SK-N-SH (cell line): ENCODE results near the gene BTBD10. TPM values are rescaled to one million over a fixed set of nuclear protein-coding genes. Genes with fewer than 3 reads are reported as not detected.

Source experiments
- CTCF ChIA-PET: fragments of 300-600, 350-600 bp; formaldehyde crosslinking; extraction: SDS; loops from one replicate; lab custom pipeline; 2021; lab: Yijun Ruan, JAX
- POLR2A ChIA-PET: fragments of 350-600 bp; sonication (Branson Sonifier 250); formaldehyde crosslinking; extraction: SDS; loops from one replicate; lab custom pipeline; 2020; ENCODE audit warnings: antibody characterized with exemption, inconsistent platforms; lab: Yijun Ruan, JAX
- DNase-seq: peaks from one replicate; pipeline ENCODE4 v3.0.0; 2012
- H2AFZ ChIP-seq: fragments of 200-600 bp; sonication (generic); 2 replicates; pipeline ENCODE4 v1.8.1; 2016; ENCODE audit warnings: antibody characterized with exemption, mild to moderate bottlenecking, low read depth
- H3F3A ChIP-seq: fragments of 200-600 bp; sonication (generic); replicated peaks from 2 replicates; pipeline ENCODE3; 2016; ENCODE audit warnings: antibody characterized with exemption, mild to moderate bottlenecking; ENCODE audit not compliant: insufficient read depth
- H3K27ac ChIP-seq, 2 experiments: fragments of 200-500 bp in 1 of 2; fragments of 200-600 bp in 1 of 2; sonication (Bioruptor generic) in 1 of 2; sonication (generic), shearing (Covaris generic) in 1 of 2; 2 replicates each; pipeline versions ENCODE4 v1.5.1 to v1.6.1; 2014 to 2016; ENCODE audit warnings: low read depth in 2 of 2, inconsistent platforms in 1 of 2, low read length in 1 of 2, mild to moderate bottlenecking in 1 of 2, mixed read lengths in 1 of 2
- H3K27me3 ChIP-seq: fragments of 200-600 bp; sonication (generic), shearing (Covaris generic); 2 replicates; pipeline ENCODE4 v1.6.1; 2016; ENCODE audit warnings: mixed run types; ENCODE audit not compliant: insufficient read depth
- H3K36me3 ChIP-seq, 2 experiments: fragments of 200-500 bp in 1 of 2; fragments of 200-600 bp in 1 of 2; sonication (Bioruptor generic) in 1 of 2; sonication (generic) in 1 of 2; replicated peaks in 1 of 2; 2 replicates each; pipeline versions ENCODE3 to v1.5.1; 2014 to 2016; ENCODE audit warnings: low read length in 1 of 2, mild to moderate bottlenecking in 1 of 2; ENCODE audit not compliant: insufficient read depth in 2 of 2, control insufficient read depth in 1 of 2
- H3K4me1 ChIP-seq, 2 experiments: fragments of 200-500 bp in 1 of 2; fragments of 200-600 bp in 1 of 2; sonication (Bioruptor generic) in 1 of 2; sonication (generic), shearing (Covaris generic) in 1 of 2; 2 replicates each; pipeline versions ENCODE4 v1.5.1 to v1.6.1; 2014 to 2016; ENCODE audit warnings: low read depth in 1 of 2, low read length in 1 of 2, mixed run types in 1 of 2; ENCODE audit not compliant: insufficient read depth in 2 of 2, control insufficient read depth in 1 of 2
- H3K4me2 ChIP-seq: fragments of 200-600 bp; sonication (generic), shearing (Covaris generic); 2 replicates; pipeline ENCODE4 v1.6.1; 2017; ENCODE audit warnings: mixed run types
- H3K4me3 ChIP-seq, 2 experiments: fragments of 200-500 bp in 1 of 2; fragments of 200-600 bp in 1 of 2; sonication (Bioruptor generic) in 1 of 2; sonication (generic), shearing (Covaris generic) in 1 of 2; 2 replicates each; pipeline versions ENCODE4 v1.5.1 to v1.8.1; 2014 to 2016; ENCODE audit warnings: low read depth in 2 of 2, inconsistent platforms in 1 of 2, low read length in 1 of 2, mild to moderate bottlenecking in 1 of 2, mixed read lengths in 1 of 2, moderate library complexity in 1 of 2
- H3K79me2 ChIP-seq: fragments of 200-600 bp; sonication (generic); 2 replicates; pipeline ENCODE4 v1.8.1; 2017; ENCODE audit warnings: mild to moderate bottlenecking; ENCODE audit not compliant: insufficient read depth
- H3K9ac ChIP-seq: fragments of 200-600 bp; sonication (generic); 2 replicates; pipeline ENCODE4 v1.6.1; 2017; ENCODE audit warnings: mixed run types
- H3K9me2 ChIP-seq: fragments of 200-600 bp; sonication (generic); 2 replicates; pipeline ENCODE4 v1.6.1; 2017; ENCODE audit warnings: mixed run types
- H3K9me3 ChIP-seq: fragments of 200-600 bp; sonication (generic); 2 replicates; pipeline ENCODE4 v1.6.1; 2017; ENCODE audit warnings: mixed run types, mild to moderate bottlenecking, moderate library complexity
- H4K20me1 ChIP-seq: fragments of 200-600 bp; sonication (generic); 2 replicates; pipeline ENCODE4 v1.6.1; 2017; ENCODE audit warnings: mild to moderate bottlenecking, mixed run types; ENCODE audit not compliant: insufficient read depth
- EP300 ChIP-seq, 2 experiments: IDR thresholded peaks; 2 replicates each; pipeline versions ENCODE4 v1.4.0 to v1.6.1; 2012; ENCODE audit warnings: borderline replicate concordance in 1 of 2, low read depth in 1 of 2, low read length in 1 of 2
- EZH2phosphoT487 ChIP-seq: fragments of 200-600 bp; sonication (generic); IDR thresholded peaks from 2 replicates; pipeline ENCODE4 v1.6.1; 2017; ENCODE audit warnings: low read depth, mixed run types, mild to moderate bottlenecking, antibody characterized with exemption, moderate library complexity, borderline replicate concordance
- FOXJ3 ChIP-seq: sonication (generic); formaldehyde crosslinking; IDR thresholded peaks from 2 replicates; pipeline ENCODE4 v1.5.1; 2020; ENCODE audit warnings: mild to moderate bottlenecking, missing genetic modification reagents
- GABPA ChIP-seq: IDR thresholded peaks from 2 replicates; pipeline ENCODE4 v1.4.0; 2012; ENCODE audit warnings: low read depth, mild to moderate bottlenecking
- JUND ChIP-seq: IDR thresholded peaks from 2 replicates; pipeline ENCODE4 v1.4.0; 2012
- MEF2A ChIP-seq: IDR thresholded peaks from 2 replicates; pipeline ENCODE4 v1.4.0; 2012; ENCODE audit warnings: low read depth, borderline replicate concordance
- NFIC ChIP-seq: IDR thresholded peaks from 2 replicates; pipeline ENCODE4 v1.4.0; 2012; ENCODE audit warnings: borderline replicate concordance
- POLR2AphosphoS5 ChIP-seq: IDR thresholded peaks from 2 replicates; pipeline ENCODE4 v1.6.1; 2012; ENCODE audit warnings: low read depth, low read length
- RAD21 ChIP-seq: IDR thresholded peaks from 2 replicates; pipeline ENCODE4 v1.6.1; 2012; ENCODE audit warnings: mild to moderate bottlenecking, low read length
- RCOR1 ChIP-seq: fragments of 150-350 bp; IDR thresholded peaks from 2 replicates; pipeline ENCODE4 v1.6.1; 2017; ENCODE audit warnings: antibody characterized with exemption, low read length
- RFX5 ChIP-seq: IDR thresholded peaks from 2 replicates; pipeline ENCODE4 v1.6.1; 2012; ENCODE audit warnings: mild to moderate bottlenecking, improper control_type of control experiment, low read length
- SIN3A ChIP-seq: IDR thresholded peaks from 2 replicates; pipeline ENCODE4 v1.6.1; 2012; ENCODE audit warnings: low read depth, mild to moderate bottlenecking, low read length, moderate library complexity, borderline replicate concordance
- TAF1 ChIP-seq: IDR thresholded peaks from 2 replicates; pipeline ENCODE4 v1.6.1; 2012; ENCODE audit warnings: low read depth, mild to moderate bottlenecking, low read length, moderate library complexity, borderline replicate concordance
- TCF12 ChIP-seq: IDR thresholded peaks from 2 replicates; pipeline ENCODE4 v1.4.0; 2012
- TEAD4 ChIP-seq: IDR thresholded peaks from 2 replicates; pipeline ENCODE4 v1.4.0; 2012; ENCODE audit warnings: mild to moderate bottlenecking, borderline replicate concordance; ENCODE audit not compliant: insufficient read depth
- YY1 ChIP-seq: IDR thresholded peaks from 2 replicates; pipeline ENCODE4 v1.4.0; 2012; ENCODE audit warnings: low read depth, mild to moderate bottlenecking
- WGBS: methylation state at CpG from one replicate; pipeline ENCODE4 v1.1.6; 2017; ENCODE audit warnings: low lambda C conversion rate; 5-methylcytosine and 5-hydroxymethylcytosine counted together
- polyA plus RNA-seq, 3 experiments: library from polyadenylated mRNA; depleted of rRNA; stranded (reverse); fragments of >200 nt; gene quantifications; 2 replicates each; pipeline ENCODE4 v1.2.3, GENCODE V29; 2012
- TF ChIP-seq, protein P1 (sequence below): IDR thresholded peaks from 2 replicates; pipeline ENCODE4 v1.6.1; 2012; ENCODE audit warnings: mild to moderate bottlenecking, low read depth, low read length, moderate library complexity
- TF ChIP-seq, protein P2 (sequence below): IDR thresholded peaks from 2 replicates; pipeline ENCODE4; 2012
- TF ChIP-seq, protein P3 (sequence below): IDR thresholded peaks from 2 replicates; pipeline ENCODE4 v1.4.0; 2012; ENCODE audit warnings: low read depth
- TF ChIP-seq, protein P4 (sequence below): IDR thresholded peaks from 2 replicates; pipeline ENCODE4 v1.4.0; 2012; ENCODE audit warnings: low read depth, borderline replicate concordance
- TF ChIP-seq, protein P5 (sequence below): fragments of 150-350 bp; IDR thresholded peaks from 2 replicates; pipeline ENCODE4 v1.6.1; 2017; ENCODE audit warnings: antibody characterized with exemption, low read length, low read depth, borderline replicate concordance
- TF ChIP-seq, protein P6 (sequence below): IDR thresholded peaks from 2 replicates; pipeline ENCODE4 v1.4.0; 2012; ENCODE audit warnings: low read depth, borderline replicate concordance

The BTBD10 gene
- polyA plus RNA-seq, 1 of the 3 experiments (the other 2 are of a cell fraction): 23.0 TPM

DNA sequence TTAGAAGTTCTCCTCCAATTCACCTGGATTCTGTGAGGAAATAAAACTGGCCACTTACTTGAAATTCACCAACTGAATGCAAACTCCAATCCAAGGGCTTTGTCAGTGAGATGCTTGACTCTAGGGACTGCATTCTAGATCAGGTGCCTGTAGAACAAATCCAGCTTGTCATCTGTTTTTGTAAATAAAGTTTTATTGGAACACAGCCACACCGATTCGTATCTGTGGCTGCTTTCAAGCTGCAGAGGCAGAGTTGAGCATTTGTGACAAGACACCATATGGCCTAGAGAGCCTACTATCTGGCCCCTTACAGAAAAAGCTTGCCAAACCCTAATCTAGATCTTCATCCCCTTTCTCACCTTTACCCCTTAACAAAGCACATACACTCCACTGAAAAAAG, 82.3 kb downstream of the BTBD10 start (continued):
- TF ChIP-seq, protein P1, sequence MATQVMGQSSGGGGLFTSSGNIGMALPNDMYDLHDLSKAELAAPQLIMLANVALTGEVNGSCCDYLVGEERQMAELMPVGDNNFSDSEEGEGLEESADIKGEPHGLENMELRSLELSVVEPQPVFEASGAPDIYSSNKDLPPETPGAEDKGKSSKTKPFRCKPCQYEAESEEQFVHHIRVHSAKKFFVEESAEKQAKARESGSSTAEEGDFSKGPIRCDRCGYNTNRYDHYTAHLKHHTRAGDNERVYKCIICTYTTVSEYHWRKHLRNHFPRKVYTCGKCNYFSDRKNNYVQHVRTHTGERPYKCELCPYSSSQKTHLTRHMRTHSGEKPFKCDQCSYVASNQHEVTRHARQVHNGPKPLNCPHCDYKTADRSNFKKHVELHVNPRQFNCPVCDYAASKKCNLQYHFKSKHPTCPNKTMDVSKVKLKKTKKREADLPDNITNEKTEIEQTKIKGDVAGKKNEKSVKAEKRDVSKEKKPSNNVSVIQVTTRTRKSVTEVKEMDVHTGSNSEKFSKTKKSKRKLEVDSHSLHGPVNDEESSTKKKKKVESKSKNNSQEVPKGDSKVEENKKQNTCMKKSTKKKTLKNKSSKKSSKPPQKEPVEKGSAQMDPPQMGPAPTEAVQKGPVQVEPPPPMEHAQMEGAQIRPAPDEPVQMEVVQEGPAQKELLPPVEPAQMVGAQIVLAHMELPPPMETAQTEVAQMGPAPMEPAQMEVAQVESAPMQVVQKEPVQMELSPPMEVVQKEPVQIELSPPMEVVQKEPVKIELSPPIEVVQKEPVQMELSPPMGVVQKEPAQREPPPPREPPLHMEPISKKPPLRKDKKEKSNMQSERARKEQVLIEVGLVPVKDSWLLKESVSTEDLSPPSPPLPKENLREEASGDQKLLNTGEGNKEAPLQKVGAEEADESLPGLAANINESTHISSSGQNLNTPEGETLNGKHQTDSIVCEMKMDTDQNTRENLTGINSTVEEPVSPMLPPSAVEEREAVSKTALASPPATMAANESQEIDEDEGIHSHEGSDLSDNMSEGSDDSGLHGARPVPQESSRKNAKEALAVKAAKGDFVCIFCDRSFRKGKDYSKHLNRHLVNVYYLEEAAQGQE: no peak
- no peak for TF ChIP-seq TCF12

DNA sequence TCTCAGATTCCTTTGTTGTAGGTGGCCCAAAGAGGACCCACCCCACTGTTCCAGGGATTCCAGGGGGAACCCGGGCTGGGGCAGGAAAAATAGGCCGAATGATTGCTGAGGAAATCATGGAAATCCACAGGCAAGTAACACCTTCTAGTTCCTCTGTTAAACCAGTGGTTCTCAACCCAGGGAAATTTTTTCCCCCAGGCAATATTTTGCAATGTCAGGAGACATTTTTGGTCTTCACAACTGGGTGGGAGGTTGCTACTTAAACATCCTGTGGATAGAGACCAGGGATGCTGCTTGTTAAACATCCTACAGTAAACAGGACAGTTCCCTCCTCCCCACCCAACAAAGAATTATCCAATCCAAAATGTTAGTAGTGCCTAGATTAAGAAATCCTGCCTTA, 84.7 kb downstream of the BTBD10 start:
- Histone ChIP-seq H3K79me2 (no peaks in the 10 kb centered on the region), H2AFZ (no peak overlapping the region), H3F3A (no peaks in the 10 kb centered on the region), H3K9me3 (no peaks in the 10 kb centered on the region), H3K9ac (no peak overlapping the region), H4K20me1 (no peaks in the 10 kb centered on the region), H3K36me3 (peaks cover 45 to 74% of the 10 kb centered on the region in 2 experiments), H3K9me2 (no peaks in the 10 kb centered on the region), H3K27ac (no peak overlapping the region), H3K27me3 (no peaks in the 10 kb centered on the region), H3K4me3 (no peak overlapping the region), H3K4me1 (no peaks in the 10 kb centered on the region), H3K4me2 (no peak overlapping the region)
- POLR2A ChIA-PET: no interaction called here
- DNase-seq: no peak
- CTCF ChIA-PET: interaction anchor here (0.7 to 1.9 kb wide), 4 partner anchors 35 to 419 kb away, joined by 3 to 8 read pairs (median 4); no protein-coding TSS in a partner anchor
- TF ChIP-seq POLR2AphosphoS5 (no peak), MEF2A (no peak), RAD21 (no peak), EZH2phosphoT487 (no peak), YY1 (no peak), GABPA (no peak), TEAD4 (no peak), EP300 (IDR thresholded peaks at IDR 0.05; ENCODE audit: borderline replicate concordance in 1 of 2, low read depth in 1 of 2, low read length in 1 of 2) (no peak), TAF1 (no peak), JUND (no peak), SIN3A (no peak), FOXJ3 (no peak), NFIC (no peak), RCOR1 (no peak), RFX5 (no peak)
- TF ChIP-seq, protein P2, sequence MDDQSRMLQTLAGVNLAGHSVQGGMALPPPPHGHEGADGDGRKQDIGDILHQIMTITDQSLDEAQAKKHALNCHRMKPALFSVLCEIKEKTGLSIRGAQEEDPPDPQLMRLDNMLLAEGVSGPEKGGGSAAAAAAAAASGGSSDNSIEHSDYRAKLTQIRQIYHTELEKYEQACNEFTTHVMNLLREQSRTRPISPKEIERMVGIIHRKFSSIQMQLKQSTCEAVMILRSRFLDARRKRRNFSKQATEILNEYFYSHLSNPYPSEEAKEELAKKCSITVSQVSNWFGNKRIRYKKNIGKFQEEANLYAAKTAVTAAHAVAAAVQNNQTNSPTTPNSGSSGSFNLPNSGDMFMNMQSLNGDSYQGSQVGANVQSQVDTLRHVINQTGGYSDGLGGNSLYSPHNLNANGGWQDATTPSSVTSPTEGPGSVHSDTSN: no peak
- TF ChIP-seq, protein P3, sequence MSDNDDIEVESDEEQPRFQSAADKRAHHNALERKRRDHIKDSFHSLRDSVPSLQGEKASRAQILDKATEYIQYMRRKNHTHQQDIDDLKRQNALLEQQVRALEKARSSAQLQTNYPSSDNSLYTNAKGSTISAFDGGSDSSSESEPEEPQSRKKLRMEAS: no peak
- TF ChIP-seq, protein P4, sequence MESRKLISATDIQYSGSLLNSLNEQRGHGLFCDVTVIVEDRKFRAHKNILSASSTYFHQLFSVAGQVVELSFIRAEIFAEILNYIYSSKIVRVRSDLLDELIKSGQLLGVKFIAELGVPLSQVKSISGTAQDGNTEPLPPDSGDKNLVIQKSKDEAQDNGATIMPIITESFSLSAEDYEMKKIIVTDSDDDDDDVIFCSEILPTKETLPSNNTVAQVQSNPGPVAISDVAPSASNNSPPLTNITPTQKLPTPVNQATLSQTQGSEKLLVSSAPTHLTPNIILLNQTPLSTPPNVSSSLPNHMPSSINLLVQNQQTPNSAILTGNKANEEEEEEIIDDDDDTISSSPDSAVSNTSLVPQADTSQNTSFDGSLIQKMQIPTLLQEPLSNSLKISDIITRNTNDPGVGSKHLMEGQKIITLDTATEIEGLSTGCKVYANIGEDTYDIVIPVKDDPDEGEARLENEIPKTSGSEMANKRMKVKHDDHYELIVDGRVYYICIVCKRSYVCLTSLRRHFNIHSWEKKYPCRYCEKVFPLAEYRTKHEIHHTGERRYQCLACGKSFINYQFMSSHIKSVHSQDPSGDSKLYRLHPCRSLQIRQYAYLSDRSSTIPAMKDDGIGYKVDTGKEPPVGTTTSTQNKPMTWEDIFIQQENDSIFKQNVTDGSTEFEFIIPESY: no peak
- TF ChIP-seq, protein P5, sequence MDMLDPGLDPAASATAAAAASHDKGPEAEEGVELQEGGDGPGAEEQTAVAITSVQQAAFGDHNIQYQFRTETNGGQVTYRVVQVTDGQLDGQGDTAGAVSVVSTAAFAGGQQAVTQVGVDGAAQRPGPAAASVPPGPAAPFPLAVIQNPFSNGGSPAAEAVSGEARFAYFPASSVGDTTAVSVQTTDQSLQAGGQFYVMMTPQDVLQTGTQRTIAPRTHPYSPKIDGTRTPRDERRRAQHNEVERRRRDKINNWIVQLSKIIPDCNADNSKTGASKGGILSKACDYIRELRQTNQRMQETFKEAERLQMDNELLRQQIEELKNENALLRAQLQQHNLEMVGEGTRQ: no peak
- TF ChIP-seq, protein P6, sequence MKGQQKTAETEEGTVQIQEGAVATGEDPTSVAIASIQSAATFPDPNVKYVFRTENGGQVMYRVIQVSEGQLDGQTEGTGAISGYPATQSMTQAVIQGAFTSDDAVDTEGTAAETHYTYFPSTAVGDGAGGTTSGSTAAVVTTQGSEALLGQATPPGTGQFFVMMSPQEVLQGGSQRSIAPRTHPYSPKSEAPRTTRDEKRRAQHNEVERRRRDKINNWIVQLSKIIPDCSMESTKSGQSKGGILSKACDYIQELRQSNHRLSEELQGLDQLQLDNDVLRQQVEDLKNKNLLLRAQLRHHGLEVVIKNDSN: no peak
- WGBS: 100% methylated on average over 2 of the region's 2 CpGs
